ENCODE measurements around the gene FIBP.
"Not testable (repeated sequence)": the region's sequence is repeated elsewhere in the genome, so short reads cannot be mapped to it uniquely, and the experiment has no call there.

FIBP gene

DNA sequence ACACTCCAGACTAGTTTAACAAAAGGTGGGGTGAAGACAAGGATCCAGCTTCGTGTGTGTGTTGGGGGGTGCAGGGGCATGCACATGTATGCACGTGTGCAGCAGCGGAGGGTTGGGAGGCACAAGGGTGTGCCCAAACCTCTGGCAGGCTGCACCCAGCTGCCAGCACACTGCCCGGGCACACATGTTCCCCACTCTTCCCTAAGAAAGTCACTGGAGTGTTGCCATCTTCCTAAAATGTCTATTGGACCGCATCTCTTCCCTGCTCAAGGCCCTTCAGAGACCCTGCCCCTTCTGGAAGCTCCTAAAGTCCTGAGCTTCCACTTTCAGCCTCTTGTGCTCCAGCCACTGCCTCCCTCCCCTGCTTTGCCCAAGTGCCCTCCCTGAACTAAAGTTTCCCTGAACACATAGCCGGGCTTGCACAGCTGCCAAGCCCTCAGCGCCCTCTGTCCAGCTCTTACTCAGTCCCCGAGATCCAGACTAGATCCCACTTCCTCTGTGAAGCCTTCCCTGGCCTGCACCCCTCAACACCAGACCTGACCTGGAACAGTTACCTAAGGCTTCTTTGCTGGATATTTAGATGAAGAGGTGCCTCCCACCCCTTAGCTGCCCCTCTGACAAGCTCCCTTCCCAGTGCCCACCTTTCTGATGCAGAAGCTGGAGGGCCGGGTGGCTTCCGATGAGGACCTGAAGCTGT lies 36.3 kb downstream of the FIBP start:
- Histone ChIP-seq H3K4me3 (ENCODE audit: low read length) (no peak overlapping the region), H3K9me3 (ENCODE audit: low read length) (peaks cover 7% of the 10 kb centered on the region), H3K36me3 (ENCODE audit: insufficient read depth, low read length) (peaks cover 45% of the 10 kb centered on the region), H3K27me3 (ENCODE audit: insufficient read depth, low read length) (no peaks in the 10 kb centered on the region), H3K4me1 (ENCODE audit: insufficient read depth, low read length) (peaks cover 11% of the 10 kb centered on the region), H2AFZ (ENCODE audit: low read depth, low read length) (no peak overlapping the region)

DNA sequence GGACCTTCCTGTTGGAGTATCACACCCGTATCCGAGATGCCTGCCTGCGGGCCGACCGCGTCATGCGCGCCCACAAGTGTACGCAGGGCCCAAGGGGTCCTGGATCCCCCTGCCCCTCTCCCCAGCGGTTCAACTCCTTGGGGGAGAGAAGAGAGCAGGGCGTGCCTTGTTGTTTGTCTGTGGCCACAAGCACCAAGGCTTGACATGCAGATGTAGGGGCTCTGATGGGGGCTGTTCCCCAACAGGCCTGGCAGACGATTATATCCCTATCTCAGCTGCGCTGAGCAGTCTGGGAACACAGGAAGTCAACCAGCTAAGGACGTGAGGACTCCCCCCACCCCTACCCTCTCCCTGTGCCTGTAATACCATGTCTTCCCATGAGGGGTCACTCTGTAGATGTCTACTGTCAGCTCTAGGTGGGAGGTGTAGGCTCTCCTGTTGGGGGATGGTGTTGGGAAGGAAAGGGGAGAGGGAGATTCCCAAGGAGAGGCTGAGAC lies 37.1 kb downstream of the FIBP start:
- no peaks in the 10 kb centered on the region for H3K27me3 ChIP-seq (ENCODE audit: insufficient read depth, low read length)
- peaks cover 40% of the 10 kb centered on the region for H3K36me3 ChIP-seq (ENCODE audit: insufficient read depth, low read length)
- H3K4me1 ChIP-seq (ENCODE audit: insufficient read depth, low read length), result peaks cover 4% of the 10 kb centered on the region
- H3K4me3 ChIP-seq (ENCODE audit: low read length), result no peak overlapping the region
- peaks cover 7% of the 10 kb centered on the region for H3K9me3 ChIP-seq (ENCODE audit: low read length)
- H2AFZ ChIP-seq (ENCODE audit: low read depth, low read length), result no peak overlapping the region

- Histone ChIP-seq H3K36me3 (ENCODE audit: insufficient read depth, low read length) (peaks cover 33% of the 10 kb centered on the region), H3K27me3 (ENCODE audit: insufficient read depth, low read length) (no peaks in the 10 kb centered on the region), H2AFZ (ENCODE audit: low read depth, low read length) (no peak overlapping the region), H3K9me3 (ENCODE audit: low read length) (peaks cover 7% of the 10 kb centered on the region), H3K4me1 (ENCODE audit: insufficient read depth, low read length) (no peaks in the 10 kb centered on the region), H3K4me3 (ENCODE audit: low read length) (no peak overlapping the region)
Observed at GRCh38 chr11:65850217-65851082, 37.8 kb downstream of the FIBP start.

GRCh38 chr11:65849771-65850216 lies 38.5 kb downstream of the FIBP start:
- H3K4me3 ChIP-seq (ENCODE audit: low read length), result no peak overlapping the region
- no peaks in the 10 kb centered on the region for H3K4me1 ChIP-seq (ENCODE audit: insufficient read depth, low read length)
- H2AFZ ChIP-seq (ENCODE audit: low read depth, low read length), result no peak overlapping the region
- H3K9me3 ChIP-seq (ENCODE audit: low read length), result peaks cover 7% of the 10 kb centered on the region
- no peaks in the 10 kb centered on the region for H3K27me3 ChIP-seq (ENCODE audit: insufficient read depth, low read length)
- H3K36me3 ChIP-seq (ENCODE audit: insufficient read depth, low read length), result peaks cover 27% of the 10 kb centered on the region

DNA sequence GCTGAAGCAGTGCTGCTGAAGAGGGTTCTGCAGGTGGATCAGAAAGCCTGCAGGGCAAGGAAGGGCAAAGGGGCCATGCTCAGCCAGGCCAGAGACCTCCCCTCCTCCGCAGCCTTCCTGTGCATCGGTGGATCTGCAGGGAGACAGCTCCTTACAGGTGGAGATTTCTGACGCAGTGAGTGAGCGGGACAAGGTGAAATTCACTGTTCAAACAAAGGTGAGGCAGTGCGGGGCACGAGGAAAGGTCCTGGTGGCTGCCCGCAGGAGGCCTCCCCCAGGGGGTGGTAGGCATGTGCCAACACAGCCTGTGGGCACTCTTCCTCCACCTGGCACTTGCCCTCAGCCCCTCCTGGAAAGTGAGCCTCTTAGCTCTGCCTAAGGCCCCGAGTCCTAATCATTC lies 38.9 kb downstream of the FIBP start:
- no peak overlapping the region for H2AFZ ChIP-seq (ENCODE audit: low read depth, low read length)
- peaks cover 22% of the 10 kb centered on the region for H3K36me3 ChIP-seq (ENCODE audit: insufficient read depth, low read length)
- H3K27me3 ChIP-seq (ENCODE audit: insufficient read depth, low read length), result no peaks in the 10 kb centered on the region
- H3K4me3 ChIP-seq (ENCODE audit: low read length), result no peak overlapping the region
- H3K4me1 ChIP-seq (ENCODE audit: insufficient read depth, low read length), result no peaks in the 10 kb centered on the region
- H3K9me3 ChIP-seq (ENCODE audit: low read length), result peaks cover 7% of the 10 kb centered on the region

GRCh38 chr11:65848693-65849092 lies 39.6 kb downstream of the FIBP start:
- H2AFZ ChIP-seq (ENCODE audit: low read depth, low read length); H3K9me3 ChIP-seq (ENCODE audit: low read length); H3K27me3 ChIP-seq (ENCODE audit: insufficient read depth, low read length); H3K4me3 ChIP-seq (ENCODE audit: low read length); H3K4me1 ChIP-seq (ENCODE audit: insufficient read depth, low read length): not testable (repeated sequence)
- peaks cover 16% of the 10 kb centered on the region for H3K36me3 ChIP-seq (ENCODE audit: insufficient read depth, low read length)

GRCh38 chr11:65847746-65848145 lies 40.5 kb downstream of the FIBP start:
- Histone ChIP-seq H2AFZ (ENCODE audit: low read depth, low read length) (no peak overlapping the region), H3K36me3 (ENCODE audit: insufficient read depth, low read length) (peaks cover 6% of the 10 kb centered on the region), H3K9me3 (ENCODE audit: low read length) (peaks cover 7% of the 10 kb centered on the region), H3K4me1 (ENCODE audit: insufficient read depth, low read length) (no peaks in the 10 kb centered on the region), H3K4me3 (ENCODE audit: low read length) (no peak overlapping the region), H3K27me3 (ENCODE audit: insufficient read depth, low read length) (no peaks in the 10 kb centered on the region)

DNA sequence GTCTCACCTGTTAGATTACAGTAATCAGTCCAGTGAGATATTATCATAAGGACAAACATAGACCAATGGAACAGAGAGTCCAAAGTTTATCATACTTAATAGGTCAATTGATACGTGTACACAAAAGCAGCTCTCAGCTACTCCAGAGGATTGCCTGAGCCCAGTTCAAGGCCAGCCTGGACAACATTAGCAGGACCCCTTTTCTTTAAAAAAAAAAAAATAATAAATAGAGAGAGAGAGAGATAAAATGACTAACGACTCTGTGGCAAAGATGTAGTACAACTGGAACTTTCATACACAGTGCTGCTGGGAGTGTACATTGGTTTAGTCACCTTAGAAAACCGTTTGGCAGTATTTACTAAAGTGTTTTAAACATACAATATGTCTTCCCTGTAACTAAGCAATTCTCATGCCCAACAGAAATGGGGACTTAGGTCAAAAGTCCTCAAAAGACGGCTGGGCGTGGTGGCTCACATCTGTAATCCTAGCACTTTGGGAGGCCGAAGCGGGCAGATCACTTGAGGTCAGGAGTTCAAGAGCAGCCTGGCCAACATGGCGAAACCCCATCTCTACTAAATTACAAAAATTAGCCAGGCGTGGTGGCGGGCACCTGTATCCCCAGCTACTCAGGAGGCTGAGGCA lies 43.9 kb downstream of the FIBP start:
- H2AFZ ChIP-seq (ENCODE audit: low read depth, low read length), result no peak overlapping the region
- no peaks in the 10 kb centered on the region for H3K36me3 ChIP-seq (ENCODE audit: insufficient read depth, low read length)

DNA sequence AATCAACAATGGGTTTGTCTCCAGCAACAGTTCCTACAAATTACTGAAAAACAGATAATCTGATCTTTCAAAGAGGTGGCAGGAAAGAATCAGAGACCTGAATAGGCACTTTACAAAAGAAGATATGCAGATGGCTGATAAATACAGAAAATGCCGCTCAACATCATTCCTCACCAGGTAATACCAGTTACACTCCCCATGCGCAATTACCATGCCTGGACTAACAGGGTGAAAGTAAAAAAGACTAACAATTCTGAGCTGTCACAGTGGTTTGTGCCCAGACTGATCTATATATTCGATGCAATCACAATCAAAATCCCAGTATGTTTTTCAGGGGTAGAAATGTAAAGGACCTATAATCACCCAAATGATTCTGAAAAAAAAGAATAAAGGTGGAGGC lies 44.5 kb downstream of the FIBP start:
- Histone ChIP-seq H3K4me3 (ENCODE audit: low read length) (no peak overlapping the region), H2AFZ (ENCODE audit: low read depth, low read length) (no peak overlapping the region), H3K9me3 (ENCODE audit: low read length) (no peaks in the 10 kb centered on the region), H3K27me3 (ENCODE audit: insufficient read depth, low read length) (no peaks in the 10 kb centered on the region), H3K36me3 (ENCODE audit: insufficient read depth, low read length) (no peaks in the 10 kb centered on the region), H3K4me1 (ENCODE audit: insufficient read depth, low read length) (no peaks in the 10 kb centered on the region)

More for the DNA sequence above, 43.9 kb downstream of the FIBP start:
- H3K4me1 ChIP-seq (ENCODE audit: insufficient read depth, low read length), result no peaks in the 10 kb centered on the region
- H3K4me3 ChIP-seq (ENCODE audit: low read length), result no peak overlapping the region
- H3K9me3 ChIP-seq (ENCODE audit: low read length), result no peaks in the 10 kb centered on the region
- H3K27me3 ChIP-seq (ENCODE audit: insufficient read depth, low read length), result no peaks in the 10 kb centered on the region

DNA sequence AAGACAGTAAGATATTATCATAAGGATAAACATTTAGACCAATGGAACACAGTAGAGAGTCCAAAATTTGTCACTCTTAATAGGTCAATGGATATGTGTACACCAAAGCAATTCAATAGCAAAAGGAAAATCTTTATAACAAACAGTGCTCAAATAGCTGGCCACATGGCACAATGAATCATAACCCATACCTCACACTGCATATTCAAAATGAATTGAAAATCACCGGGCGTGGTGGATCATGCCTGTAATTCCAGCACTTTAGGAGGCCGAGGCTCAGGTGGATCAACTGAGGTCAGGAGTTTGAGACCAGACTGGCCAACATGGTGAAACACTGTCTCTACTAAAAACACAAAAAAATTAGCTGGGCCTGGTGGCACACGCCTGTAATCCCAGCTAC lies 46.1 kb downstream of the FIBP start:
- Histone ChIP-seq H2AFZ (ENCODE audit: low read depth, low read length) (no peak overlapping the region), H3K36me3 (ENCODE audit: insufficient read depth, low read length) (no peaks in the 10 kb centered on the region), H3K4me3 (ENCODE audit: low read length) (no peak overlapping the region), H3K9me3 (ENCODE audit: low read length) (no peaks in the 10 kb centered on the region), H3K27me3 (ENCODE audit: insufficient read depth, low read length) (no peaks in the 10 kb centered on the region), H3K4me1 (ENCODE audit: insufficient read depth, low read length) (no peaks in the 10 kb centered on the region)

DNA sequence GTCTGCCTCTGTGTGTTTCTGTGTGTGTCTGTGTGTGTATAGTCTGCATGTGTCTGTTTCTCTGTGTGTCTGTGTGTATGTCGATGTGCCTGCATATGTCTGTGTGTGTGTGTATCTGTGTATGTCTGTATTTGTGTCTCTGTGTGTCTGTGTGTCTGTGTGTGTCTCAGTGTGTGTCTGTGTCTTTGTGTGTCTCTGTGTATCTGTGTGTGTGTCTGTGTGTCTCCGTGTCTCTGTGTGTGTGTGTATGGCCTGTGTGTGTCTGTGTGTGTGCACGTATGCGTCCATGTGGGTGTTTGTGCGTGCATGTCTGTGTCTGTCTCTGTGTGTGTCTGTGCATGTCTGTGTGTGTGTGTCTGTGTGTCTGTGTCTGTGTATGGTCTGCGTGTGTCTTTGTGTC lies 54.1 kb downstream of the FIBP start:
- Histone ChIP-seq H3K9me3 (ENCODE audit: low read length) (no peaks in the 10 kb centered on the region), H2AFZ (ENCODE audit: low read depth, low read length) (peak overlapping the region; percentile 9), H3K27me3 (ENCODE audit: insufficient read depth, low read length) (no peaks in the 10 kb centered on the region), H3K36me3 (ENCODE audit: insufficient read depth, low read length) (no peaks in the 10 kb centered on the region), H3K4me3 (ENCODE audit: low read length) (peak overlapping the region; percentile 50), H3K4me1 (ENCODE audit: insufficient read depth, low read length) (peaks cover 10% of the 10 kb centered on the region)
